COLO668 (cell line): ENCODE data around the gene GOLPH3.
"Not testable (repeated sequence)": the region's sequence is repeated elsewhere in the genome, so short reads cannot be mapped to it uniquely, and the experiment has no call there.

Experiments
- DNase-seq: peaks from one replicate; lab custom pipeline; 2025; ENCODE audit not compliant: unreplicated experiment; lab: John Stamatoyannopoulos, UW

Gene GOLPH3

DNA sequence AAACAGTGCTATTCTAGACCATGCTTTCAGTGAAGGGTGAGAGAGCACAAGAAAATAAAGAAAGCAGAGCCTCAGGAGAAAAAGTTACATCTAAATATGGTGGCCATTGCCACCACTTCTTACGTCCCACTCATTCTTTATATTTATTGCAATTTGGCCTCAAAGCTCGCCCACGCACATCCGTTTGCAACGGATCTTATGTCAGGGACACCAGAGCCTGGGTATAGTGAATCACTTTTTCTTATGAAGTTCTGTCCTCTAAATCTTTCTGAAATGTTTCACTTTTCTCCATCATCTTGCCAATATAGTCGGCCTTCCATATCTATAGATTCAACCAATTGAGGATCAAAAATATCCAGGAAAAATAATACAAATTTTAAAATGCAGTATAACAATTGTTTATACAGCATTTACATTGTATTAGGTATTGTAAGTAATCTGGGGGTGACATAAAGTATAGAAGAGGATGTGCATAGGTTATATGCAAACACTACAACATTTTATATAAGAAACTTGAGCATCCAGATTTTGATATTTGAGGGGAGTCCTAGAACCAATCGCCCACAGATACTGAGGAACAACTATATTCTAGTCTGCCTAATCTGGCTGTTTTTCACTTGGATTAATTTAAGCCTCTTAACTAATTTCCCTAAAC is 35.2 kb downstream of the GOLPH3 start:
- DNase-seq = no peak

DNA sequence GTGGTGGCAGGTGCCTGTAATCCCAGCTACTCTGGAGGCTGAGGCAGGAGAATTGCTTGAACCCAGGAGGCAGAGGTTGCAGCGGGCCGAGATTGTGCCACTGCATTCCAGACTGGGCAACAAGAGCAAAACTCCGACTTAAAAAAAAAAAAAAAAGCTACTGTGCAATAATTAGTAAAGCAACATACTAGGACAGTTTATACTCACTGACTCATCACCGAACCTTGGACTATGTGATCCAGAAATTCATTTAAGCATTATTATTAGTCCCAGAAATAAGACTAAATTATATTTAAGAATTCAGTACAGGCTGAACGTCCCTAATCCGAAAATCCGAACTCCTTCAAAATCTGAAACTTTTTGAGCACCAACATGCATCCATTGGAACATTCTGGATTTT is 37.8 kb downstream of the GOLPH3 start:
- DNase-seq = no peak

- no peak for DNase-seq
Measured at GRCh38 chr5:32135086-32135485, 39.0 kb downstream of the GOLPH3 start.

DNA sequence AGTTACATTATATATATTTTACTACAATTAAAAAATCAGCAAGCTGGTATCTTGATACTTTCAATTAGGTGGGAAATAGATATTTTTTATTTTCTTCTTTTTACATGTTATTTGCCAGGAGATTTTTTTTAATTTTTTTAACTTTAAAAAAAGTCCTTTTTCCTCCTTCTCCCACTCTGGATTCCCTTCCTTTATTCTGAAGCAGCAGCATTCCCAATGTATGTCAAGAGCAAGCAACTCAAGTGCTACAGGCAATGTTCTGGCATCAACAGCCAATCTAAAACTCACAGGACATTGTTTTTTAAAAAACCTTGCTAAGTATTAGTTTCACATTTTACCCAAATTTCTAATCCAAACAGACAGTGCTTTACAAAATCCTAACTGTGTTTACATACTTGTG is 41.4 kb downstream of the GOLPH3 start:
- no peak for DNase-seq

DNA sequence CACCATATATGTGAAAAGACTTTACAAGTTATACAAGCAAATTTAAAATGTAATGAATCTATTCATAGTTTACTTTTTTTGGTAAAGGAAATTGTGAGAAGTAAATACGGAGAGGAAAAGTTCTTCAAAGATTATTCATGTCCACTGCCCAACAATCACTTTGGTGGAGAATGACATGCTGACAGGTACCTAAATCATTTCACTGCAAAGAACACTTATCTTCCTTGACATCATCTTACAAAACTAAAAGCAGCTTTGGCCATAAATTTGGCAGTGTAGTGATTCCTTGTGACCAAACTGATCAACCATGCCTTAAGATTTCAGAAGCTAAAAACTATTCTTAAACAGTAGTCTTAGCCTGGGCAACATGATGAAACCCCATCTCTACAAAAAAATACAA is 42.5 kb downstream of the GOLPH3 start:
- no peak for DNase-seq

- DNase-seq = no peak
Measured at GRCh38 chr5:32130865-32131264, 43.3 kb downstream of the GOLPH3 start.

GRCh38 chr5:32129074-32129598 is 45.0 kb downstream of the GOLPH3 start:
- no peak for DNase-seq

GRCh38 chr5:32127711-32128110 is 46.4 kb downstream of the GOLPH3 start:
- DNase-seq = no peak

DNA sequence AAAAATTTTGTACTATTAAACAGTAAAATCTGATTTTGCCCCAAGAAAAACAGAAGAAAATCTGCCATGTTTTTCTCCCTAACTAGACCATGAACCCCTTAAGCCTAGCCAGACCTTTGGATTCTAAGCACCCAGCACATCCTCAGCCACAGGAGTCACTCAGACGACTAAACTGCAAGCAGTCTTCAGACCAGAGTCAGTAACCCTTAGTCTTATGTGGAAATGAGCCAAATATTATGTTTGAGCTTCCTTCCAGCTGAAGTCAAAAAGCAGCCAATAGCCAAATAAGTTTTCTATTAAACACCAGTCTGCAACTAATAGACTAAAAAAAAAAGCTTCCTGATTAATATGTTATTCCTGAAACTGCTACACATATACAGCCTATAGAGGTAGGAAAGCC is 47.4 kb downstream of the GOLPH3 start:
- DNase-seq = no peak

- no peak for DNase-seq
Measured at GRCh38 chr5:32123889-32124676, 50.0 kb downstream of the GOLPH3 start.

GRCh38 chr5:32123058-32123805 is 50.9 kb downstream of the GOLPH3 start:
- no peak for DNase-seq

DNA sequence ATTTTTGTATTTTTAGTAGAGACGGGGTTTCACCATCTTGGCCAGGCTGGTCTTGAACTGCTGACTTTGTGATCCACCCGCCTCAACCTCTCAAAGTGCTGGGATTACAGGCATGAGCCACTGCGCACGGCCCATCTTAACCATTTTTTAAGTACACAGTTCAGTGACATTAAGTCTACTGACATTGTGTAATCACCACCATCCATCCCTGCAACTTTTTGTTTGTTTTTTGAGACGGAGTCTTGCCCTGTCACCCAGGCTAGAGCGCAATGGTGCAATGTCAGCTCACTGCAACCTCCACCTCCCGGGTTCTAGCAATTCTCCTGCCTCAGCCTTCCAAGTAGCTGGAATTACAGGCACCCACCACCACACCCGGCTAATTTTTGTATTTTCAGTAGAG is 55.2 kb downstream of the GOLPH3 start:
- DNase-seq = not testable (repeated sequence)

GRCh38 chr5:32116574-32117313 is 57.4 kb downstream of the GOLPH3 start:
- no peak for DNase-seq

DNA sequence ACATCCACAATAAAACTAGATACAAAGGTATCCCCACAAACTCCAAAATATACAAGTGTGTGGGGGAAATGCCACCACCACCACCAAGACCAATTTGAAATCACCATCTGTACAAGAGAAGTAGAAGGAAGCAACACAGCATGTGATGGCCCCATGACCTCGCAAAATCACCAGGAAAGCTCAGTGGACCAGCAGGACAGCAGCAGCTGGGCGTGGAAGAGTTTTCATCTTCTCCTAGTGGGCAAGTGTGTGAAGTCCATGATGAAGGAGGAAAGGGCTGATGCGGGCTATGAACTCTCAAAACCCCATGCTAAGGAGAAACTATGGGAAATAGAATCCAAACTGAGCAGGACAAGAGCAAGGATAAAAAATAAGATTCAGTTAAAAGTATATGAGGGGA is 58.1 kb downstream of the GOLPH3 start:
- DNase-seq = no peak

DNA sequence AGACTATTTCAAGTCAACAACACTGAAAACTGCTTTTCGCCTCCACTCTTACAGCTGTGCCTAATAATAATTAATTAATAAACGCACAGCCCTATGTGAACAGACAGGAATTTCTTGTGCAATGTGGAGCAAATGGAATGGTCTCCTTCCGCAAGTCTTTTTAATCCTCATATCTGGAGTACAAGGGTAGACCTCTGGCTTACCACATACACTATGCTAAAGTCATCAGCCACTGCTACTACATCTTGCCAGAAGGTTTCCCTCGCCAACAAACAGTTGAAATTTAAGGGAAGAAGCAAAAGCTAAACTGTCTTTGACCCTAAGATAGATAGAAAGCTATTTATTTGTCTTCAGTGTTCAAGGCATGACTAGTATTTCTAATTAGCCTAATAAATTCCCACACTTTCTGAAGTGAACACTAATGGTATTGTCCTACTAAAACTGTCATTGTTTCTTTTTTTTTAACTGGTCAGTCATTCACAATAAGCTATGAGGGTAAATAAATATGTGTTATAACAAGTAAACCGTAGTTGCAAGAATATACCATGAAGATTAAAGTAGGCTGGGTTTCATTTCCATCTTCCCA is 63.9 kb downstream of the GOLPH3 start:
- DNase-seq = no peak

DNA sequence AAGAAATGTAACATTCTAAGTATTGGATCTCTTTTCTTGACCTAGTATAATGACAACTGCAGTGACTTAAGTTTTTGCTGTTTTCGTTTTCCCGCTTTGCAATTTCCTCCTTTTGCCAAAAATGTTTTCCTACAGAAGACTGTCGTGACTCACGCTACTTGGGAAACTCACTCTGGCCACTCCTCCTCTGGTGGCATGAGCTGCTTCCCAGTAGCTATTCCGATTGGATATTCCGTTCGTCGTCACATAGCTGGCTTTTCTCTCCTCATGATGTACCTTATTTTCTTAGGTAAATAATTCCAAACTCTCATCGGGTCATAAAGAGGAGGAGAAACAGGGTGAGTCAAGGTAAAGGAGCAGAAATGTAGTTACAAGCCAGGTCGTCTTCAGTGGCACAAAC is 64.9 kb downstream of the GOLPH3 start:
- DNase-seq = no peak

- DNase-seq = no peak
Measured at GRCh38 chr5:32108167-32108566, 66.0 kb downstream of the GOLPH3 start.

DNA sequence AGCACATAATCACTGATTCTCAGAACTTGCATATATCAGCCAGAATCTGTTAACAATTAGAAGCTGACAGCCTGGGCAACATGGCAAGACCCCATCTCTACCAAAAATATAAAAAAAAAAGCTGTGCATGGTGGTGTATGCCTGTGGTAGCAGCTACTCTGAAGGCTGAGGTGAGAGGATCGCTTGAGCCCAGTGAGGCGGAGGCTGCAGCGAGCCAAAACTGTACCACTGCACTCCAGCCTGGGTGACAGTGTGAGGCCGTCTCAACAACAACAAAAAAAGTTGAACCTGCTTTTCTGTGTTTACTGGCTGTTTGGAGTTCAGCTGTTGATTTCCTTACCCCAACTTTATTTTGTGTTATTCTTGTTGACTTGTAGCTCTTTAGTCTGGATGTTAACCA is 66.8 kb downstream of the GOLPH3 start:
- no peak for DNase-seq

DNA sequence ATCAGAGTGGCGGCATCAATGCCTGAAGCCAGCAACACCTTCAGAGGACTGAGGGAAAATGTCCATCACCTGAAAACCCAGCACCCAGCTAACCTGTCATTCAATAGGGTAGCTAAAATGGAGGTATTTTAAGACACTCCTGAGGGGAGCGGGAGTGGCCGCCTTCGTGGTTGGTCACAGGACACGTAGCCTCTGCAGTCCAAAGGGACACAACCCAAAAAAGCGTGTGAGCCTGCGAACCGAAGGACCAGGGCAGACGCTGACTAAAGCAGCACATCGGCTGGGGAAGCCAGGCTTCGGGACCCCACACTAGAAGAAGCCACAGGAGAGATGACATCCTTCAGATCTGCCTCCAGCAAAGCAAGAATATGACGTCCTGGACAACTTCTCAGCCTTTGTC is 70.6 kb downstream of the GOLPH3 start:
- no peak for DNase-seq

- DNase-seq = no peak
Measured at GRCh38 chr5:32102254-32102986, 71.7 kb downstream of the GOLPH3 start.
